ENCODE data around the gene NEK5. TPM values are rescaled to one million over a fixed set of nuclear protein-coding genes. Genes with fewer than 3 reads are reported as not detected.

The NEK5 gene
- total RNA-seq, 2 experiments from 2014 or later = 0.22 TPM; not detected in 1

DNA sequence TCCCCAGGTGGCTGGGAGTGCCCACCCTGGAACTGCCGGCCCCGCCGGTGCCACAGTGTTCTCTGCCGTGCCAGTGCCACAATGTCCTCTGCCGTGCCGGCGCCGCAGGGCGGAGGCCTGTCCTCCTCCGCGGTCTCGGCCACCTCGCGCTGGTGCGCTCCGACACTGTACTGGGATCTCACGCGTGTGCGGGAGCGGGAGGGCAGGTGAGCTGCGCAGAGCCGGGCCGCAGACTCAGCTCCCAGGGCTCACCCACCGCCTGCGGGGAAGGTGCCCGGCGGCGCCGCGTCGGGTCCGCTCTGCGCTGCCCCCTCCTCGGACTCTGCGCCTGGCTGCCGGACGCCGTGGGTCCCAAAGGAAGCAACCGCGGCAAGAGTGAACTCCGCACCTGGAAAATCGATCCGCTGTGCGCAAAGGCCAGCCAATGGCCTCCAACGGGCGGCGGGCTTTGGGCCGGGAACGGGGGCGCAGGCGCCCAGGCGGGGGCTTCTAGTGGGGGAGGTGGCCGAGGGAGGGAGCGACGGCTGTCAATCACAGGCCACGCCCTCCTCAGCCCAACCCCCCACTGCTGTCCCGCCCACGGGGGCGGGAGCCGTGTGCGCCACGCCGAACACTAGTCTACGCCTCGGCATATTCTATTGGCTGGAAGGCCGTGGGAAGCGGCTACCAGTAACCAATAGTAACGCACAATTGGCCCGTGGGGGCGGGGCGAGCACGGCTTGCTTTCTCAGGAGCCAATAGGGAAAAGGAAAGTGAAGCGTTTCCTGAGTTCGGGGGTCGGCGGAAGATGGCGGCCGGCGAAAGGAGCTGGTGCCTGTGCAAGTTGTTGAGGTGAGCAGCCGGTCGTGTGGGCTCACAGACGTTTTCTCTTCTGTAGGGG, 117.0 kb downstream of the NEK5 start, which contains the start of gene ALG11:
Gene ALG11 (plus strand): TSS at position 767 of the 880 bp plus-strand sequence. CDS start 21 bp downstream, at position 788.
- Histone ChIP-seq H3K36me3 (ENCODE audit: insufficient read depth, low read length) (peaks cover 20% of the 10 kb centered on the region), H3K27ac (ENCODE audit: low read depth, low read length, poor library complexity, severe bottlenecking) (no peak within 1 kb of the TSS), H3K79me2 (ENCODE audit: insufficient read depth, low read depth, low read length) (peaks cover 30% of the 10 kb centered on the region), H3K4me1 (ENCODE audit: insufficient read depth, low read length, poor library complexity, severe bottlenecking) (peaks cover 16% of the 10 kb centered on the region), H3K9me2 (ENCODE audit: insufficient read depth, low read length) (no peaks in the 10 kb centered on the region), H2AFZ (ENCODE audit: low read length) (peak within 1 kb of the TSS; percentile 92), H3K9me3 (ENCODE audit: low read length) (peaks cover 5% of the 10 kb centered on the region; the same call in 1 of the 2 replicates), H3K4me3 (ENCODE audit: low read depth, low read length, poor library complexity, severe bottlenecking) (peak within 1 kb of the TSS; percentile 95), H3K4me2 (ENCODE audit: low read length) (peak within 1 kb of the TSS; percentile 96), H4K20me1 (ENCODE audit: insufficient read depth, low read length) (0 out of 2 replicates have a peak, but pooled peaks cover 4% of the 10 kb centered on the region)
- no TSS peak for BruUV-seq (replicated peaks)
- POLR2A ChIA-PET = interaction anchor here (0.6 to 1.4 kb wide), 7 partner anchors 13 to 567 kb away, joined by 3 to 7 read pairs (median 3); no protein-coding TSS in a partner anchor
- CTCF ChIA-PET (ENCODE audit: unreplicated experiment) = no interaction called here
- DNase-seq (ENCODE audit: low spot score) = peak; percentile 99
- no peak for TF ChIP-seq EZH2phosphoT487 (IDR thresholded peaks at IDR 0.05; ENCODE audit: borderline replicate concordance, low read depth, low read length)
- TF ChIP-seq, protein P1, sequence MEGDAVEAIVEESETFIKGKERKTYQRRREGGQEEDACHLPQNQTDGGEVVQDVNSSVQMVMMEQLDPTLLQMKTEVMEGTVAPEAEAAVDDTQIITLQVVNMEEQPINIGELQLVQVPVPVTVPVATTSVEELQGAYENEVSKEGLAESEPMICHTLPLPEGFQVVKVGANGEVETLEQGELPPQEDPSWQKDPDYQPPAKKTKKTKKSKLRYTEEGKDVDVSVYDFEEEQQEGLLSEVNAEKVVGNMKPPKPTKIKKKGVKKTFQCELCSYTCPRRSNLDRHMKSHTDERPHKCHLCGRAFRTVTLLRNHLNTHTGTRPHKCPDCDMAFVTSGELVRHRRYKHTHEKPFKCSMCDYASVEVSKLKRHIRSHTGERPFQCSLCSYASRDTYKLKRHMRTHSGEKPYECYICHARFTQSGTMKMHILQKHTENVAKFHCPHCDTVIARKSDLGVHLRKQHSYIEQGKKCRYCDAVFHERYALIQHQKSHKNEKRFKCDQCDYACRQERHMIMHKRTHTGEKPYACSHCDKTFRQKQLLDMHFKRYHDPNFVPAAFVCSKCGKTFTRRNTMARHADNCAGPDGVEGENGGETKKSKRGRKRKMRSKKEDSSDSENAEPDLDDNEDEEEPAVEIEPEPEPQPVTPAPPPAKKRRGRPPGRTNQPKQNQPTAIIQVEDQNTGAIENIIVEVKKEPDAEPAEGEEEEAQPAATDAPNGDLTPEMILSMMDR (conservative IDR thresholded peaks at IDR 0.05; ENCODE audit: low read length) = no peak
- intact Hi-C loops (cut with micrococcal nuclease; ENCODE audit: unreplicated experiment) = loop anchor here (1.0 to 5.0 kb wide), 4 partner anchors 146 to 640 kb away; partner anchors contain the start of genes CKAP2 and SUGT1

DNA sequence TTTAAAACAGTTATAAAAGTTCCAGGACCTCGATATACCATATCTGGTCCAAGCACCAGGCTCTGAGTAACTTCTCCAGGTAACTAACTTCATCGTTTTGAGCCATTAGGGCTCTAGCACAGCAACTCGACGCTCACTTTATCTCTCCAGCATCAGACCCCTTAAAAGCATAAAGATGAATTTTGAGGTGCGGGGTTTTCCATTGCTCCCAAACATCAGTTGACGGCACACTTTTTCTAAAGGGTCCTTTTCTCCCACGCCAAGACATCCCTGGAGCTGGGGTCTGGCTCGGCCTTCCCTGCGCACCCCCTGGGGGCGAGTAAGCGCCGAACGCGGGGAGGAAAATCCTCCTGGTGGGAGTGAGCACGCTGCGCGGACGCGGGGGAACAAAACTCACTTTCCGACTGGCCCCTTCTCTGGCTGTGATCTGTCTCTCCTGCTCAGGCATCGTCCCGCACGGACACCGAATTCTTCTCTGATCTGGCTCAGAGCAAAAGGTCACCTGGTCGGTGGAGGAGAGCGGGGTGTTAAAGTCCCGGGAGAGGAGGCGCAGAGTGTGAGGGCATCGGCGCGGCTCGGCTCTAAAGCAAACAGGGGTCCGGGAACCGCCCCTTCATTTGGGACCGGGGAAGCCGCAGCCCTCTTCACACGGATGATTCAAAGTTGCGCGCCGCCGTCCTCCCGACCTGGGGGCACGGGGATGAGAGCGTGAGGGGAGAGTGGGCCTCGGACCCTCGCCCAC, 117.8 kb downstream of the NEK5 start, which contains the start of gene ATP7B:
Gene ATP7B (minus strand): TSS at position 561 of the 742 bp plus-strand sequence. CDS start 113 bp downstream, at position 448.
- H2AFZ ChIP-seq (ENCODE audit: low read length) = peak within 1 kb of the TSS; percentile 92
- peaks cover 1% of the 10 kb centered on the region; the same call in 1 of the 2 replicates for H3K9me3 ChIP-seq (ENCODE audit: low read length)
- H3K4me1 ChIP-seq (ENCODE audit: insufficient read depth, low read length, poor library complexity, severe bottlenecking) = peaks cover 16% of the 10 kb centered on the region
- TF ChIP-seq EZH2phosphoT487 (IDR thresholded peaks at IDR 0.05; ENCODE audit: borderline replicate concordance, low read depth, low read length) = peak; percentile 62; the same call in 1 of the 2 replicates
- TF ChIP-seq, protein P1 (conservative IDR thresholded peaks at IDR 0.05; ENCODE audit: low read length) = no peak
- POLR2A ChIA-PET = no interaction called here
- intact Hi-C loops (cut with micrococcal nuclease; ENCODE audit: unreplicated experiment) = loop anchor here (5.0 kb wide), 2 partner anchors 186 to 641 kb away; partner anchors contain the start of gene SUGT1
- H3K4me2 ChIP-seq (ENCODE audit: low read length) = peak within 1 kb of the TSS; percentile 96
- CTCF ChIA-PET (ENCODE audit: unreplicated experiment) = no interaction called here
- H3K4me3 ChIP-seq (ENCODE audit: low read depth, low read length, poor library complexity, severe bottlenecking) = peak within 1 kb of the TSS; percentile 95
- no peak within 1 kb of the TSS for H3K27ac ChIP-seq (ENCODE audit: low read depth, low read length, poor library complexity, severe bottlenecking)
- DNase-seq (ENCODE audit: low spot score) = peak; percentile 12
- H4K20me1 ChIP-seq (ENCODE audit: insufficient read depth, low read length) = 0 out of 2 replicates have a peak, but pooled peaks cover 4% of the 10 kb centered on the region
- H3K79me2 ChIP-seq (ENCODE audit: insufficient read depth, low read depth, low read length) = peaks cover 30% of the 10 kb centered on the region
- no peaks in the 10 kb centered on the region for H3K9me2 ChIP-seq (ENCODE audit: insufficient read depth, low read length)
- peaks cover 12% of the 10 kb centered on the region for H3K36me3 ChIP-seq (ENCODE audit: insufficient read depth, low read length)
- no TSS peak for BruUV-seq (replicated peaks)

Measured in OCI-LY7 (cell line).